Measurements from ENCODE around the gene RUBCN.

DNA sequence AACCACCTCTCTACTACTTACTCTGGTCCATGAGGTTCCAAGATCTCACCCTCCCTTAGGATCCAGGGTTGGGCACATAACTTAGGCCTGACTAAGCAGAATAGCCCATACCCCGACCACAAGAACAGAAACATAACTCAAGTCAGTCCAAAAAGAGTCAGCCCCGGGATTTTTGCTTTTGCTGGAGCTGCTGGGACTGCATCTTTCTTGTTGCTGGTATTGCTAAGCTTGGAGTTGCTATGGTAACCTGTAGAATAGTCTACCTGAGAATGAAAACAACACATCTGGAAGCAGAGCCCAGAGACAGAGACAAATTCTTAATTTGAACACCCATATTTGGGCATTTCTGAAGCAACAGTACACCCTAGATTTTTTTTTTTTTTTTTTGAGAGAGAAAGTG lies 6.5 kb downstream of the RUBCN start:
- TF ChIP-seq, protein P1, sequence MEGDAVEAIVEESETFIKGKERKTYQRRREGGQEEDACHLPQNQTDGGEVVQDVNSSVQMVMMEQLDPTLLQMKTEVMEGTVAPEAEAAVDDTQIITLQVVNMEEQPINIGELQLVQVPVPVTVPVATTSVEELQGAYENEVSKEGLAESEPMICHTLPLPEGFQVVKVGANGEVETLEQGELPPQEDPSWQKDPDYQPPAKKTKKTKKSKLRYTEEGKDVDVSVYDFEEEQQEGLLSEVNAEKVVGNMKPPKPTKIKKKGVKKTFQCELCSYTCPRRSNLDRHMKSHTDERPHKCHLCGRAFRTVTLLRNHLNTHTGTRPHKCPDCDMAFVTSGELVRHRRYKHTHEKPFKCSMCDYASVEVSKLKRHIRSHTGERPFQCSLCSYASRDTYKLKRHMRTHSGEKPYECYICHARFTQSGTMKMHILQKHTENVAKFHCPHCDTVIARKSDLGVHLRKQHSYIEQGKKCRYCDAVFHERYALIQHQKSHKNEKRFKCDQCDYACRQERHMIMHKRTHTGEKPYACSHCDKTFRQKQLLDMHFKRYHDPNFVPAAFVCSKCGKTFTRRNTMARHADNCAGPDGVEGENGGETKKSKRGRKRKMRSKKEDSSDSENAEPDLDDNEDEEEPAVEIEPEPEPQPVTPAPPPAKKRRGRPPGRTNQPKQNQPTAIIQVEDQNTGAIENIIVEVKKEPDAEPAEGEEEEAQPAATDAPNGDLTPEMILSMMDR (IDR thresholded peaks at IDR 0.05 in 8 of 11, conservative IDR thresholded peaks at IDR 0.05 in 3 of 11), result no peak
- no peak for TF ChIP-seq POLR2AphosphoS5 (IDR thresholded peaks at IDR 0.05)
- no peak for TF ChIP-seq POLR2A (IDR thresholded peaks at IDR 0.05)
